OCI-LY7 (cell line): ENCODE data around the gene KAZN. TPM values are rescaled to one million over a fixed set of nuclear protein-coding genes. Genes with fewer than 3 reads are reported as not detected.

ENCODE experiments used
- BruUV-seq: library from RNA; stranded (reverse); fragments of 400-500 nt; replicated peaks from 2 replicates; lab custom pipeline; 2021; lab: Mats Ljungman, UMichigan
- CTCF ChIA-PET: fragments of 300-600 bp; sonication (Branson Sonifier 250); formaldehyde crosslinking; loops from one replicate; lab custom pipeline; 2022; ENCODE audit warnings: antibody characterized with exemption; ENCODE audit not compliant: unreplicated experiment; lab: Charles Lee
- POLR2A ChIA-PET: fragments of 300-600 bp; sonication (Branson Sonifier 250); formaldehyde crosslinking; loops from one replicate; lab custom pipeline; 2022; ENCODE audit warnings: antibody characterized with exemption; lab: Charles Lee
- DNase-seq: peaks from one replicate; pipeline ENCODE4 v3.0.0-alpha.2; 2015; ENCODE audit warnings: low spot score
- H2AFZ ChIP-seq: fragments of 200-600 bp; sonication (generic), shearing (Covaris generic); 2 replicates; pipeline ENCODE4 v1.6.1; 2014; ENCODE audit warnings: mild to moderate bottlenecking, antibody characterized with exemption, low read length, moderate library complexity
- H3K27ac ChIP-seq: fragments of 200-600 bp; sonication (generic); 2 replicates; pipeline ENCODE4 v1.5.1; 2014; ENCODE audit warnings: mixed run types, low read depth, mild to moderate bottlenecking, moderate library complexity, low read length, inconsistent platforms; ENCODE audit not compliant: poor library complexity, severe bottlenecking
- H3K36me3 ChIP-seq: fragments of 200-600 bp; sonication (generic); 2 replicates; pipeline ENCODE4 v1.6.1; 2014; ENCODE audit warnings: mild to moderate bottlenecking, antibody characterized with exemption, low read length, moderate library complexity, mixed read lengths; ENCODE audit not compliant: insufficient read depth
- H3K4me1 ChIP-seq: fragments of 200-600 bp; sonication (generic); 2 replicates; pipeline ENCODE4 v1.5.1; 2014; ENCODE audit warnings: mild to moderate bottlenecking, low read length; ENCODE audit not compliant: insufficient read depth, poor library complexity, severe bottlenecking
- H3K4me2 ChIP-seq: fragments of 200-600 bp; sonication (generic); 2 replicates; pipeline ENCODE4 v1.6.1; 2014; ENCODE audit warnings: mild to moderate bottlenecking, low read length
- H3K4me3 ChIP-seq: fragments of 200-600 bp; sonication (generic); 2 replicates; pipeline ENCODE4 v1.5.1; 2014; ENCODE audit warnings: mild to moderate bottlenecking, low read depth, low read length; ENCODE audit not compliant: poor library complexity, severe bottlenecking
- H3K79me2 ChIP-seq: fragments of 200-600 bp; sonication (generic); 2 replicates; pipeline ENCODE4 v1.6.1; 2016; ENCODE audit warnings: low read depth, mild to moderate bottlenecking, low read length, moderate library complexity, mixed read lengths; ENCODE audit not compliant: insufficient read depth
- H3K9me2 ChIP-seq: fragments of 200-600 bp; sonication (generic); 2 replicates; pipeline ENCODE4 v1.6.1; 2016; ENCODE audit warnings: mild to moderate bottlenecking, low read length, mixed read lengths; ENCODE audit not compliant: insufficient read depth
- H3K9me3 ChIP-seq: fragments of 200-600 bp; sonication (generic); 2 replicates; pipeline ENCODE4 v1.6.1; 2014; ENCODE audit warnings: mild to moderate bottlenecking, mixed run types, low read length, mixed read lengths
- H4K20me1 ChIP-seq: fragments of 200-600 bp; sonication (generic); 2 replicates; pipeline ENCODE4 v1.6.1; 2014; ENCODE audit warnings: mild to moderate bottlenecking, antibody characterized with exemption, low read length, moderate library complexity, mixed read lengths; ENCODE audit not compliant: insufficient read depth
- EZH2phosphoT487 ChIP-seq: fragments of 200-600 bp; sonication (generic); IDR thresholded peaks from 2 replicates; pipeline ENCODE4 v1.6.1; 2018; ENCODE audit warnings: low read depth, borderline replicate concordance, mild to moderate bottlenecking, mixed run types, antibody characterized with exemption, low read length, moderate library complexity, mixed read lengths
- intact Hi-C: fragments of 100-400 bp; cut with micrococcal nuclease; formaldehyde crosslinking; loops from one replicate; pipeline ENCODE4 v1.10.0; 2022; ENCODE audit not compliant: unreplicated experiment
- total RNA-seq, 2 experiments: library from RNA; depleted of rRNA in 1 of 2; stranded (reverse); fragments of >200 nt in 1 of 2; shearing (Covaris generic) in 1 of 2; gene quantifications; 2 replicates each; pipeline ENCODE4 v1.2.3, GENCODE V29; 2014 to 2022
- TF ChIP-seq, protein P1 (sequence below): fragments of 200-600 bp; sonication (generic); conservative IDR thresholded peaks from 2 replicates; pipeline ENCODE4 v1.5.1; 2014; ENCODE audit warnings: mild to moderate bottlenecking, antibody characterized with exemption, low read length, moderate library complexity, mixed read lengths

KAZN gene
- total RNA-seq, 2 experiments from 2014 or later = 0.40 to 2.4 TPM

DNA sequence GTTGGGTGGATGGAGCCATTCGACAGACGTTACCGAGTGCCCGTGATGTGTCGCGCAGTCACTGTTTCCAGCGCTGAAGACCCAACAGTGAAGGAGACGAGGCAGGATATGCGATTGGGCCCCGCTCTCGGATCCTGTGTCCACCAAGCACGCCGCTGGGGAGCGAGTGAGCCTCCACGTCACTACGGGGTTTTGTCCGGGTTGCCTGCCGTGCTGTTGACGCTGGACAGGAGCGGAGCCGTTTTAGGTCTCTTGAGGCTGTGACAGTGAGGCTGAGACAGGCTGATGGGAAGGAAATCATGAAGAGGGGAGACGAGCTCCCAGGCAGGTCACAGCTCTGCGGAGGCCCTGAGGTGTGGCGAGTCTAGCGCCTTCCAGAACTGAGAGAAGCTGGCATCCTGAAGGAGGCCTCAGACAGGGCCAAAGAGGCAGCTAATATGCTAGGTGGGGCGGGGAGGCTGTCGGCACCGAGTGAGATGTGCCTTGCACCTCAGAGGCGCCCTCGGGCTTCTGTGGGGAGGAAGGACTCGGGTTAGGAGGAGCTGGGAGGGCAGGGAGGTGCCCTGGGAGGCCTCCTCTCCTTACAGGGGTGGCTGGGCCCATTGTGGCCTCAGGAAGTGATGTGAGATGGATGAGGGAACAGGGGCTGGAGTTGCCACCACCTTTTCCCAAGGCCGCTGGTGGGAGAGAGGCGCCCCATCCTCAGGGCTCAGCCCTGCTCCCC, 359.1 kb downstream of the KAZN start:
- H2AFZ ChIP-seq = no peak overlapping the region
- CTCF ChIA-PET = no interaction called here
- BruUV-seq = no TSS peak
- DNase-seq = no peak
- no peaks in the 10 kb centered on the region for H4K20me1 ChIP-seq
- H3K4me3 ChIP-seq = no peak overlapping the region
- no peaks in the 10 kb centered on the region for H3K79me2 ChIP-seq
- H3K9me2 ChIP-seq = no peaks in the 10 kb centered on the region
- POLR2A ChIA-PET = no interaction called here
- H3K4me2 ChIP-seq = no peak overlapping the region
- no peaks in the 10 kb centered on the region for H3K9me3 ChIP-seq
- no peaks in the 10 kb centered on the region; the same call in 1 of the 2 replicates for H3K36me3 ChIP-seq
- no peaks in the 10 kb centered on the region for H3K4me1 ChIP-seq
- no peak overlapping the region for H3K27ac ChIP-seq
- TF ChIP-seq EZH2phosphoT487 = no peak
- TF ChIP-seq, protein P1, sequence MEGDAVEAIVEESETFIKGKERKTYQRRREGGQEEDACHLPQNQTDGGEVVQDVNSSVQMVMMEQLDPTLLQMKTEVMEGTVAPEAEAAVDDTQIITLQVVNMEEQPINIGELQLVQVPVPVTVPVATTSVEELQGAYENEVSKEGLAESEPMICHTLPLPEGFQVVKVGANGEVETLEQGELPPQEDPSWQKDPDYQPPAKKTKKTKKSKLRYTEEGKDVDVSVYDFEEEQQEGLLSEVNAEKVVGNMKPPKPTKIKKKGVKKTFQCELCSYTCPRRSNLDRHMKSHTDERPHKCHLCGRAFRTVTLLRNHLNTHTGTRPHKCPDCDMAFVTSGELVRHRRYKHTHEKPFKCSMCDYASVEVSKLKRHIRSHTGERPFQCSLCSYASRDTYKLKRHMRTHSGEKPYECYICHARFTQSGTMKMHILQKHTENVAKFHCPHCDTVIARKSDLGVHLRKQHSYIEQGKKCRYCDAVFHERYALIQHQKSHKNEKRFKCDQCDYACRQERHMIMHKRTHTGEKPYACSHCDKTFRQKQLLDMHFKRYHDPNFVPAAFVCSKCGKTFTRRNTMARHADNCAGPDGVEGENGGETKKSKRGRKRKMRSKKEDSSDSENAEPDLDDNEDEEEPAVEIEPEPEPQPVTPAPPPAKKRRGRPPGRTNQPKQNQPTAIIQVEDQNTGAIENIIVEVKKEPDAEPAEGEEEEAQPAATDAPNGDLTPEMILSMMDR = no peak
- intact Hi-C loops = no loop called here

DNA sequence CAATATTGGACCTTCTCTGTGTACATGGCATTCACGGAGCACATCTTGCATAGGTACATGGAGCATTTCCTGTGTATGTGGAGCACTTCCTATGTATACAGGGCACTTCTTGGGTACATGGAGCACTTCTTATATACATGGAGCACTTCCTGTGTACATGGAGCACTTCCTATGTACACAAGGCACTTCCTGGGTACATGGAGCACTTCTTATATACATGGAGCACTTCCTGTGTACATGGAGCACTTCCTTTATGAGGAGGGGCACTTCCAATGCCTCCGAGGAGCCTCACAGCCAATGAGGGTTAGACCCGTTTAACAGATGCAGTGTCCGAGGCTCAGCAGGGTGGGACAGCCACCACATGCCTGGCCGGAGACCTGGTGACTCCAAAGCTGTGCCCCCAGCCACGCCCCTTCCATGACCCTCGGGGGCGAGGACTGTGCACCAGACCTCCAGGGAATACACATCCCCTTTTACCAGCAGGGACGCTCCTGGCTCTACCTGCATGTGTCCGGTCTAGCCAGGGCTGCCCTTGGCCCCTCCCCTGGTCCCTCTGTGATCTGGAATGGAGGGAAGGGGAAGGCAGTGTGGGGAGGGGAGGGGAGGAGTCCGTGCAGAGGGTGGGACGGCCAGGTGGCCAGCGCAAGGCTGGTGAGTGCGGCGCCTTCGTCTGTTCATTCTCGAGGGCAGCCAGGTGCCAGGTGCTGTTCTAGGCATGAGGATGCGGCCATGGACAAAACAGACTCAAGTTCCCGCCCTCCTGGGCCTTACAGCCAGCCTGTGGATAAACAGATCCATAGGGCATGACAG, 360.0 kb downstream of the KAZN start:
- ChIA-PET CTCF (no interaction called here), POLR2A (no interaction called here)
- intact Hi-C loops = no loop called here
- Histone ChIP-seq H4K20me1 (no peaks in the 10 kb centered on the region), H3K9me3 (no peaks in the 10 kb centered on the region), H2AFZ (no peak overlapping the region), H3K4me1 (no peaks in the 10 kb centered on the region), H3K4me2 (no peak overlapping the region), H3K4me3 (no peak overlapping the region), H3K27ac (no peak overlapping the region), H3K79me2 (no peaks in the 10 kb centered on the region), H3K36me3 (no peaks in the 10 kb centered on the region; the same call in 1 of the 2 replicates), H3K9me2 (no peaks in the 10 kb centered on the region)
- DNase-seq = no peak
- no TSS peak for BruUV-seq
- no peak for TF ChIP-seq EZH2phosphoT487
- TF ChIP-seq, protein P1 = no peak
